NCI-H2029 treated with DMSO at 0.1 percent for 48 hours (cell line): ENCODE measurements around the gene DOK6.
"Not testable (repeated sequence)": the region's sequence is repeated elsewhere in the genome, so short reads cannot be mapped to it uniquely, and the experiment has no call there.

Experiments used
- DNase-seq: peaks from one replicate; lab custom pipeline; 2025; lab: John Stamatoyannopoulos, UW

Gene DOK6

GRCh38 chr18:69813559-69813958 is 412.9 kb downstream of the DOK6 start:
- DNase-seq = no peak

GRCh38 chr18:69814861-69815385 is 414.2 kb downstream of the DOK6 start:
- no peak for DNase-seq

- DNase-seq = no peak
These were observed 416.8 kb downstream of the DOK6 start for GRCh38 chr18:69817335-69817940.

GRCh38 chr18:69819460-69819859 is 418.8 kb downstream of the DOK6 start:
- DNase-seq = no peak

- no peak for DNase-seq
These were observed 419.9 kb downstream of the DOK6 start for GRCh38 chr18:69820538-69820937.

- no peak for DNase-seq
These were observed 429.5 kb downstream of the DOK6 start for GRCh38 chr18:69830189-69830588.

- not testable (repeated sequence) for DNase-seq
These were observed 434.3 kb downstream of the DOK6 start for GRCh38 chr18:69834980-69835379.

- no peak for DNase-seq
These were observed 437.3 kb downstream of the DOK6 start for GRCh38 chr18:69838003-69838402.

- DNase-seq = no peak
These were observed 438.1 kb downstream of the DOK6 start for GRCh38 chr18:69838620-69839411.

GRCh38 chr18:69839497-69839896 is 438.8 kb downstream of the DOK6 start:
- DNase-seq = no peak

GRCh38 chr18:69840001-69840400 is 439.3 kb downstream of the DOK6 start:
- DNase-seq = no peak

- no peak for DNase-seq
These were observed 439.8 kb downstream of the DOK6 start for GRCh38 chr18:69840445-69840844.

- no peak for DNase-seq
These were observed 440.4 kb downstream of the DOK6 start for GRCh38 chr18:69841117-69841516.

- DNase-seq = no peak
These were observed 442.3 kb downstream of the DOK6 start for GRCh38 chr18:69843015-69843414.

GRCh38 chr18:69844656-69845055 is 444.0 kb downstream of the DOK6 start:
- no peak for DNase-seq

GRCh38 chr18:69845593-69846506 is 445.2 kb downstream of the DOK6 start:
- DNase-seq = peak; percentile 78

- DNase-seq = no peak
These were observed 452.4 kb downstream of the DOK6 start for GRCh38 chr18:69853051-69853450.

GRCh38 chr18:69854455-69854854 is 453.8 kb downstream of the DOK6 start:
- no peak for DNase-seq

GRCh38 chr18:69858897-69859296 is 458.2 kb downstream of the DOK6 start:
- no peak for DNase-seq

GRCh38 chr18:69864802-69865201 is 464.1 kb downstream of the DOK6 start:
- DNase-seq = not testable (repeated sequence)

- no peak for DNase-seq
These were observed 465.1 kb downstream of the DOK6 start for GRCh38 chr18:69865776-69866175.

GRCh38 chr18:69866212-69866611 is 465.5 kb downstream of the DOK6 start:
- no peak for DNase-seq
